OCI-LY7 (cell line): ENCODE measurements around the gene BIVM.

Source experiments
- CTCF ChIP-seq: fragments of 200-600 bp; sonication (generic); conservative IDR thresholded peaks from 2 replicates; pipeline ENCODE4 v1.5.1; 2014; ENCODE audit warnings: mild to moderate bottlenecking, antibody characterized with exemption, low read length, moderate library complexity, mixed read lengths
- EZH2phosphoT487 ChIP-seq: fragments of 200-600 bp; sonication (generic); IDR thresholded peaks from 2 replicates; pipeline ENCODE4 v1.6.1; 2018; ENCODE audit warnings: low read depth, borderline replicate concordance, mild to moderate bottlenecking, mixed run types, antibody characterized with exemption, low read length, moderate library complexity, mixed read lengths

- TF ChIP-seq CTCF: no peak
- TF ChIP-seq EZH2phosphoT487: no peak
Measured at GRCh38 chr13:102773441-102774213, 25.3 kb upstream of the BIVM start, which contains the start of gene TEX30.
